Activated CD8-positive, alpha-beta T cell treated with anti-CD3 and anti-CD28 coated beads for 36 hours (primary cell): ENCODE data around the gene DSC1. TPM values are rescaled to one million over a fixed set of nuclear protein-coding genes. Genes with fewer than 3 reads are reported as not detected.

Experiments used
- ATAC-seq: fragments of 200-7000 bp; cut with Tn5 transposase; one replicate; pipeline ENCODE4 v1.10.0; 2021; ENCODE audit warnings: mild to moderate bottlenecking, moderate library complexity
- CTCF ChIA-PET: fragments of 350-600 bp; sonication (Branson Sonifier 250); formaldehyde crosslinking; loops from one replicate; lab custom pipeline; 2021; ENCODE audit warnings: antibody characterized with exemption; lab: Charles Lee
- POLR2A ChIA-PET: fragments of 350-600 bp; sonication (Branson Sonifier 250); formaldehyde crosslinking; loops from one replicate; lab custom pipeline; 2021; ENCODE audit warnings: antibody characterized with exemption; lab: Charles Lee
- DNase-seq: peaks from one replicate; pipeline ENCODE4 v3.0.0-alpha.2; 2020
- H3K27ac Mint-ChIP-seq: one replicate; pipeline ENCODE4 v1.8.0; 2021; ENCODE audit warnings: mild to moderate bottlenecking, mixed read lengths
- H3K27me3 Mint-ChIP-seq: one replicate; pipeline ENCODE4 v1.8.0; 2021; ENCODE audit warnings: mixed read lengths
- H3K36me3 Mint-ChIP-seq: one replicate; pipeline ENCODE4 v1.8.0; 2021; ENCODE audit warnings: low read depth, mixed read lengths
- H3K4me1 Mint-ChIP-seq: one replicate; pipeline ENCODE4 v1.8.0; 2021; ENCODE audit warnings: low read depth, mixed read lengths
- H3K4me3 Mint-ChIP-seq: one replicate; pipeline ENCODE4 v1.8.0; 2021; ENCODE audit warnings: mild to moderate bottlenecking, moderate library complexity, mixed read lengths
- H3K9me3 Mint-ChIP-seq: one replicate; pipeline ENCODE4 v1.8.0; 2021; ENCODE audit warnings: mixed read lengths
- intact Hi-C: fragments of 100-400 bp; cut with micrococcal nuclease; formaldehyde crosslinking; loops from one replicate; pipeline ENCODE4 v1.10.0; 2022
- total RNA-seq, 2 experiments: library from RNA; stranded (reverse); gene quantifications; one replicate each; pipeline ENCODE4 v1.2.3, GENCODE V29; 2021
- TF ChIP-seq, protein P1 (sequence below): fragments of 200-600 bp; IDR thresholded peaks from one replicate; pipeline ENCODE4 v1.8.0; 2022; ENCODE audit warnings: antibody characterized with exemption, mild to moderate bottlenecking

Gene DSC1, protein sequence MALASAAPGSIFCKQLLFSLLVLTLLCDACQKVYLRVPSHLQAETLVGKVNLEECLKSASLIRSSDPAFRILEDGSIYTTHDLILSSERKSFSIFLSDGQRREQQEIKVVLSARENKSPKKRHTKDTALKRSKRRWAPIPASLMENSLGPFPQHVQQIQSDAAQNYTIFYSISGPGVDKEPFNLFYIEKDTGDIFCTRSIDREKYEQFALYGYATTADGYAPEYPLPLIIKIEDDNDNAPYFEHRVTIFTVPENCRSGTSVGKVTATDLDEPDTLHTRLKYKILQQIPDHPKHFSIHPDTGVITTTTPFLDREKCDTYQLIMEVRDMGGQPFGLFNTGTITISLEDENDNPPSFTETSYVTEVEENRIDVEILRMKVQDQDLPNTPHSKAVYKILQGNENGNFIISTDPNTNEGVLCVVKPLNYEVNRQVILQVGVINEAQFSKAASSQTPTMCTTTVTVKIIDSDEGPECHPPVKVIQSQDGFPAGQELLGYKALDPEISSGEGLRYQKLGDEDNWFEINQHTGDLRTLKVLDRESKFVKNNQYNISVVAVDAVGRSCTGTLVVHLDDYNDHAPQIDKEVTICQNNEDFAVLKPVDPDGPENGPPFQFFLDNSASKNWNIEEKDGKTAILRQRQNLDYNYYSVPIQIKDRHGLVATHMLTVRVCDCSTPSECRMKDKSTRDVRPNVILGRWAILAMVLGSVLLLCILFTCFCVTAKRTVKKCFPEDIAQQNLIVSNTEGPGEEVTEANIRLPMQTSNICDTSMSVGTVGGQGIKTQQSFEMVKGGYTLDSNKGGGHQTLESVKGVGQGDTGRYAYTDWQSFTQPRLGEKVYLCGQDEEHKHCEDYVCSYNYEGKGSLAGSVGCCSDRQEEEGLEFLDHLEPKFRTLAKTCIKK
- under 1 TPM; 0.16 to 0.23 TPM for total RNA-seq

DNA sequence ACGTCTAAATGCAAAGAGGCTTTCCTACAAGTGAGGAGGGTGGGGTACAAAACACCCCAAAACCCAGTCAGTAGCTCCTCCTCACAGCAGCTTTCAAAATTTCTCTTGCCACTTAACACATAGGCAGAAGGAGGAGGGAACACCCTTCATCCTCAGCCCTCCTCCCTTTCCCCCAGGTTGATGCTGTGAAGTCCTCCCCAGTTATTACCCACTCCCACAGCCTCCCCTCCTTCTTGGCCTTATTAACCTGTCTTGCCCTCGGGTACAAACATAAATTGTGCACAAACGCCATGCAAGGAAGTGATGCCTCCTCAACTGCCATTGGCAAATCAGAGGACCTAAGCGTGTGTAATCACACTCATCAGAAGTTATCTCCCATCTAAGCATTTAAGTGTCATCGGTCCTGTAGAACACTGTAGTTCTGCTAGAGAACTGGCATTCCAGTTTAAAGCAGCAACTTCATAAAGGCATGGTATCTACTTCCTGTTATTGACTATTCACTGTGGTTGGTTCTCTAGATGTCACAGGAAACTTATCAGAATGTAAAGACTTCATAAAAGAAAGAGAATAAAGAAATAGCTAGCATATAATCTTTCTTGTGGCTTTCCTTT lies at the start of gene DSC1:
TSS of gene DSC1 (minus strand) at position 32 of the 611 bp plus-strand sequence. CDS start 262 bp downstream, outside the sequence.
- TF ChIP-seq, protein P1, sequence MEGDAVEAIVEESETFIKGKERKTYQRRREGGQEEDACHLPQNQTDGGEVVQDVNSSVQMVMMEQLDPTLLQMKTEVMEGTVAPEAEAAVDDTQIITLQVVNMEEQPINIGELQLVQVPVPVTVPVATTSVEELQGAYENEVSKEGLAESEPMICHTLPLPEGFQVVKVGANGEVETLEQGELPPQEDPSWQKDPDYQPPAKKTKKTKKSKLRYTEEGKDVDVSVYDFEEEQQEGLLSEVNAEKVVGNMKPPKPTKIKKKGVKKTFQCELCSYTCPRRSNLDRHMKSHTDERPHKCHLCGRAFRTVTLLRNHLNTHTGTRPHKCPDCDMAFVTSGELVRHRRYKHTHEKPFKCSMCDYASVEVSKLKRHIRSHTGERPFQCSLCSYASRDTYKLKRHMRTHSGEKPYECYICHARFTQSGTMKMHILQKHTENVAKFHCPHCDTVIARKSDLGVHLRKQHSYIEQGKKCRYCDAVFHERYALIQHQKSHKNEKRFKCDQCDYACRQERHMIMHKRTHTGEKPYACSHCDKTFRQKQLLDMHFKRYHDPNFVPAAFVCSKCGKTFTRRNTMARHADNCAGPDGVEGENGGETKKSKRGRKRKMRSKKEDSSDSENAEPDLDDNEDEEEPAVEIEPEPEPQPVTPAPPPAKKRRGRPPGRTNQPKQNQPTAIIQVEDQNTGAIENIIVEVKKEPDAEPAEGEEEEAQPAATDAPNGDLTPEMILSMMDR, result no peak
- Mint-ChIP-seq H3K27ac (peak within 1 kb of the TSS; percentile 57), H3K9me3 (peaks cover 2% of the 10 kb centered on the region), H3K36me3 (no peaks in the 10 kb centered on the region), H3K4me1 (peaks cover 2% of the 10 kb centered on the region), H3K27me3 (no peaks in the 10 kb centered on the region), H3K4me3 (peak within 1 kb of the TSS; percentile 51)
- ATAC-seq, result peak; percentile 34
- POLR2A ChIA-PET, result no interaction called here
- CTCF ChIA-PET, result no interaction called here
- intact Hi-C loops, result no loop called here
- no peak for DNase-seq

DNA sequence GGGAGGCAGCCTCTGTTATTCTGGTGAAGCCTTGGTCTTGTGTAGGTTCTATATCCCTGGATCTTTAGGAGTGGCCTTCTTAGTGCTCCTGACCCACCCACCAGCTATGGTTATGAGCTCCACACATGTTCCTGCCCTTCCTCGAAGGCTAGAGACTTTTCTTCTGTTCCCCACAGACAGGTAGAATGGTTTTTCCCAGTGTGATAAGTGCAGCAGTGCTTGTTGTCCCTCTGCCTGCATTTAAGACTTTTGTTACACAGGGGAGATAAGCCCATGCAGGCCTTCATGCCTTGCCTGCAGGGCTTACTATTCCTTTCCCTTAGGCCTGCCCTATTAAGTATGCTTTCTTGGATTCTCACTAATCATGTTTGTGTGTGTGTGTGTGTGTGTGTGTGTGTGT lies 48.4 kb upstream of the DSC1 start:
- Mint-ChIP-seq H3K9me3 (peaks cover 13% of the 10 kb centered on the region), H3K27ac (no peak overlapping the region), H3K4me1 (no peaks in the 10 kb centered on the region), H3K27me3 (peaks cover 3% of the 10 kb centered on the region), H3K4me3 (no peak overlapping the region), H3K36me3 (no peaks in the 10 kb centered on the region)
- POLR2A ChIA-PET, result no interaction called here
- intact Hi-C loops, result no loop called here
- ATAC-seq, result no peak
- DNase-seq, result no peak
- TF ChIP-seq, protein P1, result no peak
- CTCF ChIA-PET, result no interaction called here

DNA sequence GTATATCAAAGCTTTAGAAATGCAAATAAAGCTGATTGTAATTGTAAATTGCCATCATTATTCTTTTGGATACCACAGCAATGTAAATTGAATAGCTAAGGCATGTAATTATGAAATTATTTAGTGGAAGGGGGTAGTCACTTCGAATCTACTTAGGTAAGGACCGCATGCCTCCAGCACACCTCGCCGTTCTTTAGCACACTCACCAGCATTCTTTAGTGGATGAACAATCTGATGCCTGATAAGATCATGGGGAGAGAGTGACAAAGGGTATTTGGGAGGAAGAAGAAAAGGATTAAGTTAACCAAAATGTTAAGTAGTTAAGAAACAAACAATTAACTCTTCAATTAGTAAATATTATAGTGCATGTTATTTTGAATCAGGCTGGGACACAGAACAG lies 46.4 kb upstream of the DSC1 start:
- intact Hi-C loops, result no loop called here
- no peaks in the 10 kb centered on the region for H3K36me3 Mint-ChIP-seq
- H3K27me3 Mint-ChIP-seq, result peaks cover 3% of the 10 kb centered on the region
- POLR2A ChIA-PET, result no interaction called here
- TF ChIP-seq, protein P1, result no peak
- no peak overlapping the region for H3K27ac Mint-ChIP-seq
- no peak for DNase-seq
- H3K4me1 Mint-ChIP-seq, result no peaks in the 10 kb centered on the region
- CTCF ChIA-PET, result no interaction called here
- H3K4me3 Mint-ChIP-seq, result no peak overlapping the region
- ATAC-seq, result no peak
- peaks cover 8% of the 10 kb centered on the region for H3K9me3 Mint-ChIP-seq

DNA sequence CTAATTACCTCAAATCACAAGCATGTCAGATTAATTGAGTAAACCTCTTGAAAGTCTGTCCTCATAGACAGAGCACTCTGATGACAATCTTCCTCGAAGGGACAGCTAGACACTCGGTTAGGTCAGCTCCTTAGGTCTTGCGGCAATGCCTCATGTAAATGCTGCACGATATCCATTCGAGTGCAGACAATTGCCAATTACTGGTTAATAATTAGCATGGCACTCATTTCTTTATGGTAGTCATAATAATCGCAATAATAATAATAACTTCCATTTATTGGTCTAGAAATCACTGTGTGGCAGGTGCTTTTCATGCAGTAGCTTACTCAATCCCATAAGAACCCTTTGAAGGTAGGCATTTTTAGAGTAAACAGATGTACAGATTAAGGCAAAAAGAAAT lies 44.7 kb upstream of the DSC1 start:
- Mint-ChIP-seq H3K4me3 (no peak overlapping the region), H3K4me1 (no peaks in the 10 kb centered on the region), H3K27me3 (peaks cover 3% of the 10 kb centered on the region), H3K36me3 (no peaks in the 10 kb centered on the region), H3K27ac (no peak overlapping the region), H3K9me3 (peaks cover 2% of the 10 kb centered on the region)
- intact Hi-C loops, result no loop called here
- no peak for ATAC-seq
- ChIA-PET CTCF (no interaction called here), POLR2A (no interaction called here)
- no peak for DNase-seq
- TF ChIP-seq, protein P1, result no peak
